H1 (cell line): ENCODE data around the gene PSME4. TPM values are rescaled to one million over a fixed set of nuclear protein-coding genes. Genes with fewer than 3 reads are reported as not detected.

Source experiments
- CTCF ChIA-PET: fragments of 300-600 bp; sonication (Branson Sonifier 250); formaldehyde crosslinking; loops from one replicate; lab custom pipeline; 2021; ENCODE audit not compliant: partially characterized antibody; lab: Charles Lee
- POLR2A ChIA-PET: fragments of 300-600 bp; sonication (Branson Sonifier 250); formaldehyde crosslinking; loops from one replicate; lab custom pipeline; 2021; ENCODE audit warnings: inconsistent platforms; ENCODE audit not compliant: partially characterized antibody; lab: Charles Lee
- DNase-seq, 2 experiments: peaks; one replicate each; pipeline versions ENCODE4 v3.0.0 to v3.0.0-alpha.2; 2010 to 2022; ENCODE audit warnings: low spot score in 2 of 2, low read depth in 1 of 2, mixed read lengths in 1 of 2
- FAIRE-seq: peaks from 2 replicates; lab custom pipeline; 2011; peaks lifted over from hg19 to GRCh38; lab: Jason Lieb, UNC
- H2AFZ ChIP-seq: 2 replicates; pipeline ENCODE4 v1.8.1; 2012; ENCODE audit warnings: low read length, inconsistent platforms
- H2AK5ac ChIP-seq: 2 replicates; pipeline ENCODE4 v1.6.1; 2013; ENCODE audit warnings: low read depth, low read length
- H2BK120ac ChIP-seq: replicated peaks from 2 replicates; pipeline ENCODE3; 2013; ENCODE audit warnings: low read depth, low read length, inconsistent platforms
- H2BK12ac ChIP-seq: 2 replicates; pipeline ENCODE4 v1.6.1; 2013; ENCODE audit warnings: low read depth, low read length
- H2BK15ac ChIP-seq: 2 replicates; pipeline ENCODE4 v1.6.1; 2013; ENCODE audit warnings: low read length
- H2BK20ac ChIP-seq: 2 replicates; pipeline ENCODE4 v1.6.1; 2013; ENCODE audit warnings: low read length
- H2BK5ac ChIP-seq: 2 replicates; pipeline ENCODE4 v1.6.1; 2013; ENCODE audit warnings: low read depth, low read length
- H3K14ac ChIP-seq: 2 replicates; pipeline ENCODE4 v1.6.1; 2013; ENCODE audit warnings: inconsistent platforms; ENCODE audit not compliant: insufficient read length
- H3K18ac ChIP-seq: 2 replicates; pipeline ENCODE4 v1.6.1; 2013; ENCODE audit warnings: low read length; ENCODE audit errors: extremely low read depth
- H3K23ac ChIP-seq: 2 replicates; pipeline ENCODE4 v1.6.1; 2013; ENCODE audit warnings: inconsistent platforms; ENCODE audit not compliant: insufficient read length
- H3K23me2 ChIP-seq: 2 replicates; pipeline ENCODE4 v1.6.1; 2013; ENCODE audit warnings: low read depth, low read length
- H3K27ac ChIP-seq: 2 replicates; pipeline ENCODE4 v1.6.1; 2011; ENCODE audit warnings: low read depth, low read length, inconsistent platforms
- H3K27me3 ChIP-seq, 4 experiments: replicated peaks in 1 of 4; 1 replicate in 1 of 4; 2 replicates in 3 of 4; pipeline versions ENCODE4 v1.6.1 to v1.8.1; 2011 to 2013; ENCODE audit warnings: low read length in 3 of 4, mild to moderate bottlenecking in 3 of 4, inconsistent platforms in 2 of 4, mixed read lengths in 2 of 4, moderate library complexity in 1 of 4; ENCODE audit not compliant: control insufficient read depth in 3 of 4, insufficient read depth in 3 of 4; ENCODE audit errors: extremely low read depth in 1 of 4
- H3K36me3 ChIP-seq, 4 experiments: 2 replicates each; pipeline versions ENCODE4 v1.6.1 to v1.8.1; 2011 to 2013; ENCODE audit warnings: mild to moderate bottlenecking in 4 of 4, low read length in 3 of 4, moderate library complexity in 2 of 4, control low read depth in 1 of 4, inconsistent platforms in 1 of 4; ENCODE audit not compliant: insufficient read depth in 4 of 4, control insufficient read depth in 2 of 4
- H3K4ac ChIP-seq: replicated peaks from 2 replicates; pipeline ENCODE3; 2013; ENCODE audit warnings: low read length, low read depth, mixed read lengths, inconsistent platforms; ENCODE audit not compliant: insufficient read length
- H3K4me1 ChIP-seq, 4 experiments: replicated peaks in 1 of 4; 1 replicate in 1 of 4; 2 replicates in 3 of 4; pipeline versions ENCODE4 v1.6.1 to v1.8.1; 2011 to 2013; ENCODE audit warnings: low read length in 3 of 4, inconsistent platforms in 2 of 4, mixed read lengths in 1 of 4; ENCODE audit not compliant: insufficient read depth in 4 of 4, control insufficient read depth in 3 of 4
- H3K4me2 ChIP-seq, 2 experiments: 2 replicates each; pipeline versions ENCODE4 v1.6.1 to v1.8.1; 2011 to 2013; ENCODE audit warnings: low read depth in 2 of 2, low read length in 2 of 2, control low read depth in 1 of 2, inconsistent platforms in 1 of 2, mild to moderate bottlenecking in 1 of 2; ENCODE audit not compliant: insufficient read depth in 1 of 2
- H3K4me3 ChIP-seq, 4 experiments: fragments of 200-600, 300-600 bp in 1 of 4; sonication (generic), shearing (Covaris generic), sonication (Bioruptor Twin) in 1 of 4; 2 replicates each; pipeline versions ENCODE4 v1.5.1 to v1.8.1; 2011 to 2016; ENCODE audit warnings: low read length in 4 of 4, low read depth in 3 of 4, control low read depth in 2 of 4, inconsistent platforms in 2 of 4, mild to moderate bottlenecking in 2 of 4, mixed read lengths in 1 of 4, moderate library complexity in 1 of 4; ENCODE audit not compliant: insufficient read depth in 2 of 4; ENCODE audit errors: extremely low read depth in 1 of 4
- H3K56ac ChIP-seq: replicated peaks from 2 replicates; pipeline ENCODE3; 2013; ENCODE audit warnings: low read depth, mild to moderate bottlenecking, mixed read lengths, low read length, inconsistent platforms; ENCODE audit not compliant: insufficient read length
- H3K79me1 ChIP-seq: 2 replicates; pipeline ENCODE4 v1.6.1; 2013; ENCODE audit warnings: low read depth, low read length, control low read depth
- H3K79me2 ChIP-seq, 2 experiments: 2 replicates each; pipeline versions ENCODE4 v1.6.1 to v1.8.1; 2012 to 2013; ENCODE audit warnings: low read length in 2 of 2, mild to moderate bottlenecking in 2 of 2, inconsistent platforms in 1 of 2; ENCODE audit not compliant: insufficient read depth in 2 of 2, control insufficient read depth in 1 of 2
- H3K9ac ChIP-seq, 4 experiments: replicated peaks in 1 of 4; 1 replicate in 1 of 4; 2 replicates in 3 of 4; pipeline versions ENCODE4 v1.6.1 to v1.8.1; 2011 to 2013; ENCODE audit warnings: low read depth in 3 of 4, low read length in 3 of 4, control low read depth in 2 of 4, mild to moderate bottlenecking in 2 of 4, moderate library complexity in 2 of 4, inconsistent platforms in 1 of 4; ENCODE audit errors: extremely low read depth in 1 of 4
- H3K9me3 ChIP-seq, 2 experiments: 2 replicates each; pipeline versions ENCODE4 v1.6.1 to v1.8.1; 2012 to 2013; ENCODE audit warnings: mild to moderate bottlenecking in 2 of 2, moderate library complexity in 2 of 2, control low read depth in 1 of 2, inconsistent platforms in 1 of 2, low read depth in 1 of 2, low read length in 1 of 2, mixed read lengths in 1 of 2; ENCODE audit not compliant: insufficient read depth in 2 of 2
- H4K20me1 ChIP-seq, 2 experiments: replicated peaks in 1 of 2; 2 replicates each; pipeline versions ENCODE3 to v1.8.1; 2011 to 2013; ENCODE audit warnings: inconsistent platforms in 2 of 2, low read length in 2 of 2, mild to moderate bottlenecking in 1 of 2; ENCODE audit not compliant: insufficient read depth in 2 of 2, control insufficient read depth in 1 of 2
- H4K5ac ChIP-seq: 2 replicates; pipeline ENCODE4 v1.6.1; 2013; ENCODE audit warnings: low read length, low read depth, mixed read lengths, inconsistent platforms; ENCODE audit not compliant: insufficient read length
- H4K8ac ChIP-seq: 2 replicates; pipeline ENCODE4 v1.8.0; 2013; ENCODE audit warnings: mild to moderate bottlenecking, moderate library complexity, low read length, inconsistent platforms; ENCODE audit not compliant: insufficient read depth; ENCODE audit errors: extremely low read depth
- H4K91ac ChIP-seq: replicated peaks from 2 replicates; pipeline ENCODE3; 2013; ENCODE audit warnings: low read length, mixed read lengths, inconsistent platforms; ENCODE audit not compliant: insufficient read length
- CHD2 ChIP-seq: IDR thresholded peaks from 2 replicates; pipeline ENCODE4 v1.6.1; 2012; ENCODE audit warnings: low read length, improper control_type of control experiment
- EGR1 ChIP-seq: IDR thresholded peaks from 2 replicates; pipeline ENCODE4 v1.6.1; 2011; ENCODE audit warnings: low read depth, low read length, borderline replicate concordance
- EP300 ChIP-seq, 2 experiments: IDR thresholded peaks; 1 replicate in 1 of 2; 2 replicates in 1 of 2; pipeline ENCODE4 v1.6.1; 2011 to 2012; ENCODE audit warnings: low read depth in 2 of 2, low read length in 2 of 2, mild to moderate bottlenecking in 2 of 2, borderline replicate concordance in 1 of 2, inconsistent platforms in 1 of 2, moderate library complexity in 1 of 2
- GABPA ChIP-seq: IDR thresholded peaks from 2 replicates; pipeline ENCODE4 v1.6.1; 2011; ENCODE audit warnings: mild to moderate bottlenecking, low read length, moderate library complexity, borderline replicate concordance; ENCODE audit not compliant: insufficient read depth
- GTF2F1 ChIP-seq: IDR thresholded peaks from 2 replicates; pipeline ENCODE4 v1.6.1; 2012; ENCODE audit warnings: low read depth, low read length, improper control_type of control experiment, borderline replicate concordance
- HDAC2 ChIP-seq, 2 experiments: fragments of 300-600 bp in 1 of 2; sonication (generic) in 1 of 2; IDR thresholded peaks; 2 replicates each; pipeline ENCODE4 v1.6.1; 2011 to 2012; ENCODE audit warnings: low read depth in 2 of 2, low read length in 2 of 2, mild to moderate bottlenecking in 2 of 2, moderate library complexity in 2 of 2, borderline replicate concordance in 1 of 2, inconsistent platforms in 1 of 2
- HDAC6 ChIP-seq: IDR thresholded peaks from one replicate; pipeline ENCODE4 v1.7.1; 2012; ENCODE audit warnings: low read depth, mild to moderate bottlenecking, inconsistent platforms, low read length, moderate library complexity
- JUN ChIP-seq: IDR thresholded peaks from 2 replicates; pipeline ENCODE4 v1.6.1; 2011; ENCODE audit warnings: low read depth, mild to moderate bottlenecking, improper control_type of control experiment, low read length
- MAFK ChIP-seq: IDR thresholded peaks from 2 replicates; pipeline ENCODE4 v1.6.1; 2012; ENCODE audit warnings: low read depth, mild to moderate bottlenecking, improper control_type of control experiment, low read length
- POLR2A ChIP-seq, 2 experiments: IDR thresholded peaks; 1 replicate in 1 of 2; 2 replicates in 1 of 2; pipeline ENCODE4 v1.6.1; 2011; ENCODE audit warnings: low read depth in 2 of 2, low read length in 2 of 2, mild to moderate bottlenecking in 2 of 2; ENCODE audit errors: control extremely low read depth in 1 of 2
- RNF2 ChIP-seq: fragments of 200-900, 300-1000 bp; sonication (generic); IDR thresholded peaks from 2 replicates; pipeline ENCODE4 v1.7.1; 2016; ENCODE audit warnings: borderline replicate concordance, low read depth, mild to moderate bottlenecking, antibody characterized with exemption, low read length; ENCODE audit not compliant: poor library complexity, severe bottlenecking; ENCODE audit errors: missing control alignments
- SIRT6 ChIP-seq: IDR thresholded peaks from one replicate; pipeline ENCODE4 v1.7.1; 2012; ENCODE audit warnings: low read length, inconsistent platforms
- SRF ChIP-seq: IDR thresholded peaks from 2 replicates; pipeline ENCODE4 v1.6.1; 2011; ENCODE audit warnings: mild to moderate bottlenecking, low read depth, low read length, moderate library complexity
- WGBS, 2 experiments: shearing (Covaris generic) in 1 of 2; methylation state at CpG; one replicate each; pipeline versions ENCODE4 v1.1.6 to v1.1.7; 2013 to 2015; ENCODE audit warnings: low lambda C conversion rate in 2 of 2, mixed read lengths in 2 of 2, inconsistent platforms in 1 of 2, low coverage in 1 of 2, missing lambda C conversion rate in 1 of 2; ENCODE audit not compliant: insufficient replicate concordance in 2 of 2, insufficient coverage in 1 of 2, insufficient read length in 1 of 2; ENCODE audit errors: extremely low coverage in 1 of 2, missing lambda C conversion rate in 1 of 2; 5-methylcytosine and 5-hydroxymethylcytosine counted together
- polyA plus RNA-seq, 7 experiments: library from polyadenylated mRNA; depleted of rRNA in 3 of 7; stranded (reverse) in 5 of 7; unstranded in 2 of 7; fragments of >200 nt in 5 of 7; fragments of 200-250 nt in 2 of 7; gene quantifications; 1 replicate in 5 of 7; 2 replicates in 1 of 7; 4 replicates in 1 of 7; pipeline versions ENCODE4 v1.2.1 to v1.2.3, GENCODE V29; 2011 to 2013; ENCODE audit warnings: missing spikeins in 2 of 7, mixed read lengths in 2 of 7
- total RNA-seq: library from RNA; stranded (reverse); fragmentation: NEBNext Ultra II Directional; extraction: Animal tissue kit (Norgen Biotek cat#: 25700); gene quantifications from 2 replicates; pipeline ENCODE4 v1.2.1, GENCODE V29; 2021
- TF ChIP-seq, protein P1 (sequence below): IDR thresholded peaks from 2 replicates; pipeline ENCODE4 v1.6.1; 2012; ENCODE audit warnings: inconsistent platforms

PSME4 gene
- total and polyA plus RNA-seq, 2 of the 8 experiments (the other 6 are each of a cell fraction or from before 2014, with no cell fraction given) = 42.2 to 116 TPM

GRCh38 chr2:53944542-53944941, 26.3 kb downstream of the PSME4 start:
- ChIA-PET CTCF (interaction anchor here (1.1 kb wide), 2 partner anchors 22 to 77 kb away, joined by 3 to 4 read pairs; no protein-coding TSS in a partner anchor), POLR2A (interaction anchor here (1.9 kb wide), 1 partner anchor 27 kb away, joined by 6 read pairs; the partner anchor contains the start of gene PSME4)
- Histone ChIP-seq H3K27ac (no peak overlapping the region), H3K4me1 (no peaks in the 10 kb centered on the region), H4K91ac (no peak overlapping the region), H2AFZ (no peak overlapping the region), H3K9me3 (no peaks in the 10 kb centered on the region), H3K23ac (no peak overlapping the region), H3K4me2 (no peak overlapping the region), H3K4me3 (no peak overlapping the region), H2BK120ac (no peak overlapping the region), H3K23me2 (no peaks in the 10 kb centered on the region), H3K79me2 (peaks cover 0 to 15% of the 10 kb centered on the region in 2 experiments; a peak in 2 of 4 replicates), H3K18ac (no peak overlapping the region), H3K9ac (no peak overlapping the region), H3K27me3 (no peaks in the 10 kb centered on the region), H3K14ac (no peak overlapping the region), H2AK5ac (no peak overlapping the region), H4K8ac (no peak overlapping the region), H3K36me3 (peaks cover 2 to 30% (median 4%) of the 10 kb centered on the region in 4 experiments; a peak in 6 of 8 replicates), H2BK12ac (no peak overlapping the region), H3K4ac (no peak overlapping the region), H3K79me1 (no peaks in the 10 kb centered on the region), H3K56ac (no peak overlapping the region), H2BK20ac (no peak overlapping the region), H2BK5ac (no peak overlapping the region), H4K5ac (no peak overlapping the region), H2BK15ac (no peak overlapping the region), H4K20me1 (peaks cover 0 to 4% of the 10 kb centered on the region in 2 experiments)
- no peak for FAIRE-seq
- 100% methylated on average over 1 of the region's 1 CpG; no CpG with 5 or more reads in 1 of the 2 experiments for WGBS, 2 experiments
- DNase-seq = no peak
- TF ChIP-seq HDAC2 (IDR thresholded peaks at IDR 0.05; ENCODE audit: borderline replicate concordance in 1 of 2, low read depth in 2 of 2, low read length in 2 of 2) (no peak), HDAC6 (no peak), EP300 (IDR thresholded peaks at IDR 0.05; ENCODE audit: borderline replicate concordance in 1 of 2, low read depth in 2 of 2, low read length in 2 of 2) (no peak), SRF (no peak), MAFK (no peak), POLR2A (IDR thresholded peaks at IDR 0.05; ENCODE audit: control extremely low read depth in 1 of 2, low read depth in 2 of 2, low read length in 2 of 2) (no peak), GTF2F1 (no peak), EGR1 (no peak), SIRT6 (no peak), JUN (no peak), CHD2 (no peak), GABPA (no peak), RNF2 (no peak)
- TF ChIP-seq, protein P1, sequence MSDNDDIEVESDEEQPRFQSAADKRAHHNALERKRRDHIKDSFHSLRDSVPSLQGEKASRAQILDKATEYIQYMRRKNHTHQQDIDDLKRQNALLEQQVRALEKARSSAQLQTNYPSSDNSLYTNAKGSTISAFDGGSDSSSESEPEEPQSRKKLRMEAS = no peak
